NCI-H345 treated with DMSO at 0.1 percent for 48 hours (cell line): ENCODE measurements around the gene SHISA7.

Experiments used
- DNase-seq: peaks from one replicate; lab custom pipeline; 2025; ENCODE audit not compliant: unreplicated experiment; lab: John Stamatoyannopoulos, UW

The SHISA7 gene

DNA sequence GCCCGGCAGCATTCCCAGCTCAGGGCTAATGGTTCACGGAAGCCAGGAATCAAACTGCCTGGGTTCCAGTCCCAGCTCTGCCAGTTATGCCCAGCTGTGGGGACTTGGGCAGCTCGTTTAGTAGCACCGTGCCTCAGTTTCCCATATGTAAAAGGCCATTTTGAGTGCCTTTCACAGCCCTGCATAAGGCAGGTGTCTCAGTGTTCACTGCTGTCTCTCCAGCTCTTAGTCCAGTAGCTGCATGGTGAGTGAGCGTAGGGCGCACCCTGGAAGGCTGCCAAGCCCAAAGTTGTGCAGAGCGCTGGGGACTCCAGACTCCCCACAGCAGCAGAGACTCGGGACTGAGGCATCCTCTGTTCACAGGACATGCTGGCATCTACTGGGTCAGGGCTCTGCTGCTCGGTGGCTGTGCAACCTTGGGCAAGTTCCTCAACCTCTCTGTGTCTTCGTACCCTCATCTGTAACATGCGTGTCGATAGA, 51.9 kb downstream of the SHISA7 start:
- no peak for DNase-seq

- DNase-seq: no peak
Observed at GRCh38 chr19:55390461-55390880, 52.6 kb downstream of the SHISA7 start.

DNA sequence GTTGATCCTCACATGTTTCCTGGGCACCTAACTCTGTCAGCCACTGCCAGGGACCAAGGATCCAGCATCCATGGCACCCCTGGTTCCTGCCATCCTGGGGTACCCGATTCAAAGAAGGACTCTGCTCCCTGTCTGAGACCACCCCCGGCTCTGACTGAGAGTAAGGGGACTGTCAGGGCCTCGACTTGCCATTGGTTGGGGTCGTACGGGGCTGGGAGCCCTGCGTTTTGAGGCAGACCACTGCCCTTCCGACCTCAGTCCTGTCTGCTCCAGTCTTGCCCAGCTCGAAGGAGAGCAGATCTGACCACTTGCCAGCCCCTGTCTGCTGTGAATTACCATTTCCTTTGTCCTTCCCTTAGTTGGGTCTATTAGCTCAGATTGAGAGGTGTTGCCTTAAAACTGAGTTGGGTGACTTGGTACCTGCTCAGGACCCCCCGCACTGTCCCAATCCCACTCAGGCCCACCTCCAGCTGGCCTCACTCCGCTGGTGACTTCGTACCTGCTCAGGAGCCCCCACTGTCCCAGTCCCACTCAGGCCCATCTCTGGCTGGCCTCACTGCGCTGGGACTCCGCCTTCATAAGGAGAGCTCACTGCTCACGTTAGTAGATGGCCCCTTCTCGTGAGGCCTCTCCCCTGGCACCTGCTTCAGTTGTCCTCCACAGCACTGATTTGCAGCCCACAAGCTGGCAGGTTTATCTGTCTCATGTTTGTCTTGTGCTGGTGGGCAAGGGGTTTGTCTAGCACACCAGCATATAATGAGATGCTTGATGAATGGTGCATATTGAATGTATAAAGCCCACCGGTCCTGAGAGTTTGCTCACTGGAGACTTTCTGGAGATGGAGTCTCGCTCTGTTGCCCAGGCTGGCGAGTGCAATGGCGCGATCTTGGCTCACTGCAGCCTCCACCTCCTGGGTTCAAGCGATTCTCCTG, 53.4 kb downstream of the SHISA7 start:
- no peak for DNase-seq

- no peak for DNase-seq
Observed at GRCh38 chr19:55387736-55388497, 55.2 kb downstream of the SHISA7 start.

DNA sequence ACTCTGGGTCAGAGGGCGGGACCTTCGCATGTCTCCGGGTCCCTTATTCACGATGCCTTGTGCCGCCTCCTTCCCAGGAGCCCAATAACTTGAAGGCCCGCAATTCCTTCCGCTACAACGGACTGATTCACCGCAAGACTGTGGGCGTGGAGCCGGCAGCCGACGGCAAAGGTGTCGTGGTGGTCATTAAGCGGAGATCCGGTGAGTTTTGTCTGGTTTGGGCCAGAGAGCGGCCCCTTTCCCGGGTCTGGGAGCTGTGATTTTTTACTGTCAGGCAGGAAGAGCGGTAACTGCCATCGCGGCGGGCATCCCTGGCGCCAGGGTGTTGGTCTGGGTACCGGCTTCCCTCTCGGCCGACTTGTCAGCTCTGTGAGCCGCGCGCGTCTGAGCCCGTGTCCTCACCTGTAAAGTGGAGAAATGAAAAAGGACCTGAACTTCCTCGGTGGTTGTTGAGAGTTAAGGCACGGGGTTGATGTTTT, 56.6 kb downstream of the SHISA7 start:
- DNase-seq: no peak

DNA sequence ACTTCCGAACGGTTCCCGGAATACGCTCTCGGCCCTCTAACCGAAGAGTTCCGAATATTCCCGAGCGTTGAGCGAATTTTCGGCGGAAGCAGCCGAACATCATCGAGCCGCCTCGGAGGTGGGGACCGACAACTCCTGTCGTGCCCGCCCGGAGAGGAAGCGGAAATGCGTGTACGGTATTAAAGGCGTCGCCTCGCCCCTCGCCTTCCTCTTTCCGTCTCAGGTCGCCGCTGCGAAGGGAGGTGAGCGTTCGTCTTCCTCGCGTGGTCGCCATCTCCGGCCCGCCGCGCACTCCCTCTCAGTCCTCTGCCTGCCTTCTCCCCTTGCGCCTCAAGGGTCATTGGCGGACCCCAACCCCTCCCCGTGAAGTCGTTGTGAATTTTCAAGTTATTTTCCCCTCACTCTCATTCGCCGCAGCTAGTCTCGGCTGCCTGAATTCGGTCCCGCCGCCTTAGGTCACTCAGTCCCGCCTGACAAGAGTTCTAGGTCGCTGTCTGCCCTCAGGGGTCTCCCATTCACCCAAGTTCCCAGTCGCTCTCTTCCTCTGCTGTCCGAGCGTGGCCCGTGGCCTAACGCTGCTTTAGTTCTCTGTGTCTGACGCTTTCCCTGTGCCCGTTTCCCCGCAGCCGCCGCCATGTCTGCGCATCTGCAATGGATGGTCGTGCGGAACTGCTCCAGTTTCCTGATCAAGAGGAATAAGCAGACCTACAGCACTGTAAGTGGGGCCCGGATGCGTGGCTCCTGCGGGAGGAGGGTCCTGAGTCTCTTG, 57.2 kb downstream of the SHISA7 start, which contains the start of gene RPL28:
Gene RPL28, plus strand, starts transcription at position 209 of the 769 bp plus-strand sequence. Its CDS starts 426 bp downstream, at position 635.
- DNase-seq: peak; percentile 90

GRCh38 chr19:55384920-55385723, 58.0 kb downstream of the SHISA7 start:
- DNase-seq: peak; percentile 90

- DNase-seq: no peak
Observed at GRCh38 chr19:55384131-55384919, 58.8 kb downstream of the SHISA7 start, which contains the start of gene TMEM238. TMEM238 (minus strand) TSS chr19:55384292; CDS start chr19:55384259, 33 bp downstream.

- DNase-seq: no peak
Observed at GRCh38 chr19:55383279-55384130, 59.6 kb downstream of the SHISA7 start.

DNA sequence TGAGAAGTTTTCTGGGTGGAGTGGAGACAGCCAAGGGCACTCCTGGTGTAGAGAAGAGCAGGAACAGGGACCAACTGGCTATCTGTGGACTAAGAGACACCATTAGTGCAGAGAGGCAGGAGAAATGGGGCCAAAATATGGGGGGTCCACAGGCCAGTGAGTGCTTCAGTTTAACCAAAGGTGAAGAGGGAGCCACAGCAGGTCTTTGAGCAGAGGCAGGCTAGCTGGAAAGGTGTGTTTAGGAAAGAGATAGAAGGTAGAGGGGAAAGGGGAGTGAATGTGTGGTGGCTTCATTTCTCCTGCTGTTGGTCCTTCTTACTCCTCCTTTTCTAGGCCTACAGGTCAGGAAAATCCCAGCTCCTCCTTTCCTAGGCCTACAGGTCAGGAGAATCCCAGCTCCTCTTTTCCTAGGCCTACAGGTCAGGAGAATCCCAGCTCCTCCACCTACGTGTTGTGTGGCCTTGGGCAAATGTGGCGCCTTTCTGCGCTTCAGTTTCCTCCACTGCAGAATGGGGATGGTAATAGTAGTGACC, 60.5 kb downstream of the SHISA7 start:
- no peak for DNase-seq

- no peak for DNase-seq
Observed at GRCh38 chr19:55382013-55382412, 61.1 kb downstream of the SHISA7 start.

DNA sequence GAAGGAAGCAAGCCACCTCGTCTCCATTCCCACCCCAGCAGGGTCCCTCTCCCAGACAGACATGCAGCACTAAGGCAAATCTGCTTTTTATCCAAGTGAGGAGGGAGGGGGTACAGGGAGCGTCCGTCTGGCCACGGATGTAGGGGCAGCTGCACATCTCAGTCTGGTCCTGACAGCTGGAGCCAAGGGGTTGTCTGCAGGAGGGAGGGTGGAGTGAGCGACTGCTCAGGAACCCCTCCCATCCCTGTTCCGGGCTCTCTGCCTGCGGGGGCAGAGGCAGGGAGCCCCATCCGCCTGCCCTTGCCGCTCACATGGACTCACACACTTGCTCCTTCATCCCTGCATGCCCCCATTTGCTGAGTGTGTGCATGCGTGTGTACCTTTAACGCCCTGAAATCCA, 63.9 kb downstream of the SHISA7 start:
- no peak for DNase-seq
